HG03108 (cell line): ENCODE results near the gene TPSD1.
"Not testable (repeated sequence)": the region's sequence is repeated elsewhere in the genome, so short reads cannot be mapped to it uniquely, and the experiment has no call there.

Source experiments
- ATAC-seq: cut with Tn5 transposase; IDR thresholded peaks from one replicate; pipeline ENCODE4 v1.9.1; 2021; ENCODE audit warnings: moderate library complexity; ENCODE audit not compliant: unreplicated experiment

Gene TPSD1

GRCh38 chr16:1262210-1262845, 6.5 kb downstream of the TPSD1 start:
- no peak for ATAC-seq

DNA sequence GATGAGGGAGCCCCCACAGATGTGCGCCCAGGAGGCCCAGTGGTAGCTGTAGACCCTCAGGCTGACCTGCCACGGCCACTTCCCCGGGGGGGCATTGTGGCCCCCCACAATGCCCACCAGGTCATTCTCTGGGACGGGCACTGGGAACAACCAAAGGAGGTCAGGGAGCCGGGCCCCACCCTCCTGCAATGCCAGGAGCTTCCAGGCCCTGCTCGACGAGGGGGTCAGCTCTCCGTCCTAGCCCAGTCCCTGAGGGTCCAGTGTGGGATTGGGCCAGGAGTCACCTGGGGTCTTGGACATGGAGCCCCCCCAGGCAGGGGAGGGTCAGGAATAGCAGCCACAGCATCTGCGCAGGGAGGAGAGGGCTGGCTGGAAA, 7.0 kb downstream of the TPSD1 start:
- no peak for ATAC-seq

GRCh38 chr16:1263591-1264344, 7.9 kb downstream of the TPSD1 start:
- no peak for ATAC-seq

DNA sequence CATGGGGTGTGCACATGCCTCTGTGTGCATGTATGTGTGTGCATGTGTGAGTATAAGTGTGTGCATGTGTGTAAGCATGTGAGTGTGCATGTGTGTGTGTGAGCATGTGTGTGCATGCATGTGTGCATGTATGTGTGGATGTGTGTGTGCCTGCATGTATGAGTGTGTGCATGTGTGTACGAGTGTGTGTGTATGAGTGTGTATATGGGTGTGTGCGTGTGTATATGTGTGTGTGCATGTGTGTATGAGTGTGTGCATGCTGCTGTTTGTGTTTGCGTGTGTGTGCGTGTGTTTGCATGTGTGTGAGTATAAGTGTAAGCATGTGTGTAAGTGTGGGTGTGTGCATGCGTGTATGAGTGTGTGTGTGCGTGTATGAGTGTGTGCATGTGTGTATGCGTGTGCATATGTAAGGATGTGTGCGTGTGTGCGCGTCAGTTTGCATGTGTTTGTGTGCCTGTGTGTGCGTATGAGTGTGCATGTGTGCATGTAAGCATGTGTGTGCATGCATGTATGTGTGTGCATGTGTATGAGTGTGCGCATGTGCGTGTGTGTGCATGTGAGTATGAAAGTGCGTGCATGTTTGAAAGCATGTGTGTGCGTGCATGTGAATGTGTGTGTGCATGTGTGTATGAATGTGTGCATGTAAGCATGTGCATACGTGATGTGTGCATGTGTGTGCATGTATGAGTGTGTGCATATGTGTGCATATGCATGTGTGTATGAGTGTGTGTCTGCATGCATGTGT, 8.6 kb downstream of the TPSD1 start:
- ATAC-seq = no peak

- ATAC-seq = no peak
These were observed 9.3 kb downstream of the TPSD1 start for GRCh38 chr16:1265090-1265630.

DNA sequence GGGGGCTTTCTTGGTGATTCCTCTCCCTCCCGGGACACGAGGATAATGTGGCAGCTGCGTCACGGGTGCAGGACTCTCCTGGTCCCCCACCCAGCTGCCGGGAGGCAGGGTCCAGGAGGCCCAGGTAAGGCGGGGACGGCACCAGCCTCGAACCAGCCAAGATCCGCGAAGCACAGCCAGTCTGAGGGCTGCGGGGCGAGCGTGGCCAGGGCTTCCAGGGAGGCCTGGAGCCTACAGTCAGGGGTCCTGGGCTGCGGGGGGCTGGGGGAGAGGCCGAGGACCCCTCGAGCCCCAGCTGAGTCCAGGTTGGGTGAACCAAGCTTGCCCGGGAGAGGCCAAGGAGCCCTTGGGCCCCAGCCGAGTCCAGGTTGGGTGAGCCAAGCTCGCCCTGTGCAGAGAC, 10.0 kb downstream of the TPSD1 start:
- ATAC-seq = no peak

DNA sequence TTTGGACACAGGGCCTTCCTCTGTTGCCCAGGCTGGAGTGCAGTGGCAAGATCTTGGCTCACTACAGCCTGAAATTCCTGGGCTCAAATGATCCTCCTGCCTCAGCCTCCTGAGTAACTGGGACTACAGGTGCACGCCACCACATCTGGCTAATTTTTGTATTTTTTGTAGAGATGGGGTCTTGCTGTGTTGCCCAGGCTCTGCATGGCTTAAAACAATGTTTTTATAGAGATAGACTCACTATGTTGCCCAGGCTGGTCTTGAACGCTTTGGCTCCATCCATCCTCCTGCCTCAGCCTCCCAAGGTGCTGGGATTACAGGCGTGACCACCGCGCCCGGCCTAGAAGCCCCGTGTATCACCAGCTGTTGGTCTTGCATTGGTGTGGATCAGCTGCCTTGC, 13.5 kb downstream of the TPSD1 start:
- ATAC-seq = not testable (repeated sequence)

GRCh38 chr16:1271380-1271723, 15.5 kb downstream of the TPSD1 start:
- no peak for ATAC-seq

DNA sequence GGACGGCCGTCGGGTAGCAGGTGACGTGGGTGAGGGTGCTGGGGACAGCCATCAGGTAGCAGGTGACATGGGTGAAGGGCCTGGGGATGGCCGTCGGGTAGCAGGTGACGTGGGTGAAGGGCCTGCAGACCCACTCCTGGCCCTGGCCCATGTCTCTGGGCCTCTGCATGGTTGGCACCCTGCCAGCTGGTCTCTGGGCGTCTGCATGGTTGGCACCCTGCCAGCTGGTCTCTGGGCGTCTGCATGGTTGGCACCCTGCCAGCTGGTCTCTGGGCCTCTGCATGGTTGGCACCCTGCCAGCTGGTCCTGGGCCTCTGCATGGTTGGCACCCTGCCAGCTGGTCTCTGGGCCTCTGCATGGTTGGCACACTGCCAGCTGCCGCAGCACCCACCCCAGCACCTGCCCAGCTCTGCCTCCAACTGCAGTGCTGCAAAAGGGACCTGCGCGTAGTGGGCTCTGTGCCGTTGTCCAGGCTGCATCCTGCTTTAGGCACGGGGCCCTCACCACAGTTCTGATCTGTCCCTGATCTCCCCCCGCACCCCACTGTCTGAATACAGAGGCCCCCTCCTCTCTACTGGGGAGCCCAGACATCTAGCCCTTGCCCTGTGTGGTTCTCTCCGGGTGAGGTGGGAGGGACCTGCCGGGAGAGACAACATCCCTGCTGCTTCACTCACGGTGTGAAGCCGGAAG, 16.0 kb downstream of the TPSD1 start:
- ATAC-seq = not testable (repeated sequence)

DNA sequence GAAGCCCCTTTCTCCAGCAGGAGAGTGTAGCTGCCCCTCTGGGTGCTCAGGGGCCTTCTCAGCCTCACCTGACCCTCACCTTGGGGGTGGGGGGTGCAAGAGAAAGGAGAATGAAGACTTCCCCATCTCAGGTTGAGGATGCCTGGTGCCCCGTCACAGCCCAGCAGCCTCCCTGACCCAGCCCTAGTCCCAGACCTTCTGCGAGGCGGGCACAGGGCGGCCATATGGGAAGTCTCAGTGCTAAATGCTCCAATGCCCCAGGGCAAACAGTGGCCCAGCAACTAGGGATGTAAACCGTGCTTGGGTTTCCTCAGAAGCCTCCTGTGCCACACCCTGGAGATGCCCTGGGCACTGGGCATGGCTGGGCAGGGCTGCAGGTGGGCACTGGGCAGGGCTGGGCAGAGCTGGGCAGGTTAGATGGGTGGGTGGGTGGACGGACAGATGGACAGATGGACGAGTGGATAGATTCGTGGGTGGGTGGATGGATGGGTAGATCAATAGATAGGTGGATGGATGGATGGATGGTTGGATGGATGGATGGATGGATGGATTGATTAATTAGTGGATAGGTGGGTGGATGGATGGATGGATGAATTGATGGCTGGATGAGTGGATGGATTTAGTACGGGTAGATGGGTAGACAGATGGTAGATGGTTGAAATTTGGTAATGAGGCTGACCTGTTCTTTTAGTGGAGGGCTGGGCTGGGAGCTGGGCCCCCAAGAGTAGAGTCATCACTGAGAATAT, 16.8 kb downstream of the TPSD1 start:
- no peak for ATAC-seq

GRCh38 chr16:1273816-1274215, 17.9 kb downstream of the TPSD1 start:
- no peak for ATAC-seq

GRCh38 chr16:1274767-1275166, 18.9 kb downstream of the TPSD1 start:
- no peak for ATAC-seq

DNA sequence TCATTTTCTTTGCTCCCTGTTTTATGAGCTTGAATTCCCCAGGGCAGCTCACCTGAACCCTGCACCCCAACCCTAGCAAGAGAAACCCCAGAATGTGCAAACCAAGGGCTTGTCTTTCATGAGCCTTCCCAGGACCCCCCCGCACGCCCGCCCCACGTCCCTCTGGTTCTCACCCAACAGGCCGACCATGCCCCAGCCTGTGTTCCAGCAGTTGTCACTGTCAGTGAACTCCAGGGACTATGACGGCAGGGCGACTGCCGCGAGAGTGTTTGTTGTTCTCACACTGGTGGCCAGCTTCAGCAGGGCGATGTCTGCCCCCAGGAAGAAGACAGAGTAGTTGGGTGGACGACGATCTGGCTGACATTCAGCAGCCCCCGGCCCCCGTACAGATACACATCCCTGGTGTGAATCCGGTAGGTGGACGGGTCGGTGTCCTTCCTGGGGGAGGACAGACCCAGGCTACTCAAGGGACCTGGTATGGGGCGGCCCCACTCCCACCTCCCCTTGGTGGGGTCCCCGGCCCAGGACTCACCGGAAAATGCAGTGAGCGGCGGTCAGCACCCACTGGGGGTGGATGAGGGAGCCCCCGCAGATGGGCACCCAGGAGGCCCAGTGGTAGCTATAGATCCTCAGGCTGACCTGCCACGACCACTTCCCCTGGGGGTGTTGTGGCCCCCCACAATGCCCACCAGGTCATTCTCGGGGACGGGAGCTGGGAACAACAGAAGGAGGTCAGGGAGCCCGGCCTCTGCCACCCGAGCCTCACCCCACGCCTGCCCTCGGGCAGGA, 20.1 kb downstream of the TPSD1 start:
- ATAC-seq = no peak

DNA sequence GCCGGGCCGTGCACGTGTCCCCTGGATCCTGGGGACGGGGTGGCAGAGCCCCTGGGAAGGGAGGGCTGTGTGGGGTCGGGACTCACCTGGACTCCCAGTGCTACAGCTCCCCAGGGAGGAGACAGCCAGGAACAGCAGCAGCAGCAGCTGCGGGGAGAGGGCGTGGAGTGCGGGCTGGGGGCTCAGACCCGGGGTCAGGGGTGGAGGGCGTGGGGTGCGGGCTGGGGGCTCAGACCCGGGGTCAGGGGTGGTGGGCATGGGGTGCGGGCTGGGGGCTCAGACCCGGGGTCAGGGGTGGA, 20.7 kb downstream of the TPSD1 start:
- no peak for ATAC-seq

GRCh38 chr16:1277151-1277598, 21.3 kb downstream of the TPSD1 start:
- no peak for ATAC-seq

- no peak for ATAC-seq
These were observed 21.9 kb downstream of the TPSD1 start for GRCh38 chr16:1277617-1278282.

- ATAC-seq = no peak
These were observed 22.6 kb downstream of the TPSD1 start for GRCh38 chr16:1278477-1278876.

GRCh38 chr16:1279081-1279944, 23.4 kb downstream of the TPSD1 start:
- ATAC-seq = no peak
